ENCODE measurements around the gene NTM.

DNA sequence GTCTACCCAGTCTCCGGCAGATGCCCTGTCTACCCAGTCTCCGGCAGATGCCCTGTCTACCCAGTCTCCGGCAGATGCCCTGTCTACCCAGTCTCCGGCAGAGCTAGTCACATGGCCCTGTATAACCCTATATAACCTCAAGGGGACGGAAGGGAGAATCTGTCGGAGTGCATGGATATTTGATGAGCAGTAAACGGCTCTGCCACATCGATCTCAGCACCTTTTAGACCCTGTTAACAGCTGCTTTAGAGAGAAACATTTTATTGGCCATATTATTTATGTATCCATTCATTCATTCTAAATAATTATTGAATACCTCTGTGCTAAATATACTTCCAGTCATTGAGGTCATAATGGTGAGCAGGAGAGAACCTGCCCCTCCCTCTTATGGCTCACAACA is 228.9 kb downstream of the NTM start:
- TF ChIP-seq, protein P1, sequence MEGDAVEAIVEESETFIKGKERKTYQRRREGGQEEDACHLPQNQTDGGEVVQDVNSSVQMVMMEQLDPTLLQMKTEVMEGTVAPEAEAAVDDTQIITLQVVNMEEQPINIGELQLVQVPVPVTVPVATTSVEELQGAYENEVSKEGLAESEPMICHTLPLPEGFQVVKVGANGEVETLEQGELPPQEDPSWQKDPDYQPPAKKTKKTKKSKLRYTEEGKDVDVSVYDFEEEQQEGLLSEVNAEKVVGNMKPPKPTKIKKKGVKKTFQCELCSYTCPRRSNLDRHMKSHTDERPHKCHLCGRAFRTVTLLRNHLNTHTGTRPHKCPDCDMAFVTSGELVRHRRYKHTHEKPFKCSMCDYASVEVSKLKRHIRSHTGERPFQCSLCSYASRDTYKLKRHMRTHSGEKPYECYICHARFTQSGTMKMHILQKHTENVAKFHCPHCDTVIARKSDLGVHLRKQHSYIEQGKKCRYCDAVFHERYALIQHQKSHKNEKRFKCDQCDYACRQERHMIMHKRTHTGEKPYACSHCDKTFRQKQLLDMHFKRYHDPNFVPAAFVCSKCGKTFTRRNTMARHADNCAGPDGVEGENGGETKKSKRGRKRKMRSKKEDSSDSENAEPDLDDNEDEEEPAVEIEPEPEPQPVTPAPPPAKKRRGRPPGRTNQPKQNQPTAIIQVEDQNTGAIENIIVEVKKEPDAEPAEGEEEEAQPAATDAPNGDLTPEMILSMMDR (IDR thresholded peaks at IDR 0.05): no peak
- TF ChIP-seq EP300 (IDR thresholded peaks at IDR 0.05; ENCODE audit: low read depth) (no peak), POLR2A (IDR thresholded peaks at IDR 0.05) (no peak), POLR2AphosphoS5 (IDR thresholded peaks at IDR 0.05) (no peak)

All from transverse colon (tissue), 4 donors.